Umbilical cord (tissue), 2 donors: ENCODE results near the gene ZNF132. TPM values are rescaled to one million over a fixed set of nuclear protein-coding genes. Genes with fewer than 3 reads are reported as not detected.
A peak's percentile ranks its signal among the peaks of the same experiment; 100 is the strongest.
"Not testable (repeated sequence)": the region's sequence is repeated elsewhere in the genome, so short reads cannot be mapped to it uniquely, and the experiment has no call there.

Source experiments
- DNase-seq: peaks from one replicate; pipeline ENCODE4 v3.0.0-alpha.2; 2015; ENCODE audit warnings: low spot score
- total RNA-seq: library from RNA; depleted of rRNA; stranded (reverse); fragments of >200 nt; gene quantifications from one replicate; pipeline ENCODE4 v1.2.3, GENCODE V29; 2014; ENCODE audit warnings: low replicate concordance; ENCODE audit not compliant: insufficient read depth

Gene ZNF132
- 24.8 TPM for total RNA-seq

DNA sequence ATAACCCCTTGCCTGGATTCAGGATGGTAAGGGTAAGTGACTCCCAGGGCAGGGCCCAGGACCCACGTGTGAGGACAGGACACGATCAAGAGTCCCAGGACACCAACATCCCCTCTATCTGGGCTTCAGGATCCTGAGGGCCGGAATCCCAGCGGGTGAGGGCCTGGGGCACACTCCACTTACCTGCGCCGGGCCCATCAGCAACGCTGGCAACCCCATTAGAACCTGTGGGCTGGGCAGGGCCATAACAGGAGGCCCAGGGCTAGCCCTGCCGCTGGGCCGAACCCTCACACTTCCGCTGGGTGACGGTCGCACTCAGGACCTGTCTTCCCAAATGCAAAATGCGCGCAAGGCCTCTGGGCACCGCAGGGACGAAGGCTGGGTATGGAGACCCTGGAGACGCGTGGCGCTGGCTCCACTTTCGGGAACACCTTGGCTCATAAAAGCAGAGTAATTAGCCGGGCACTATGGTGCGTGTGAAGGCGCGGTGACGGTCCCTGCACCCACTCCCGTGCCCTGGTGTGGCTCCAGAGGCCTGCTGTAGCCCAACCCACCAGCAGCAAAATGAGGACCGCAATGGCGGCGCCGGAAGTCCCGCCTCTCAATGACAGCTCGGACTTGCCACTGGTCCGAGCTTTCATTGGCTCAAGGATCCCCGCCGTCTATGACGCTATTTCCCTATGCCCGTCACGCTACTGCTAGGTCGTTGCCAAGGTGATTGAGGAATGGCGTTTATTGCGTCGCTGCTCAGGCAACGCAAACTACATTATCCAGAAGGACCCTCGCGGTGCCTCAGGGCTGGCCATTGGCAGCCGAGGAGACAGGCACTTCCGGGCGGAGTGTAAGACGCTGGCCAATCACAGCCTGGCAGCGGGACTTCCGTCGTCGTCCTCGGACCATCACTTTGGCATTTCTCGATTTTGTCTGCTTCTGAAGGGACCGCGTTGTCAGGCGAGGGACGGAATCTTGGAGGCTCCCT is at the start of gene ZNF132:
ZNF132 (minus strand) TSS at position 578 of the 979 bp plus-strand sequence; CDS start at position 246, 332 bp downstream.
- peak; percentile 100 for DNase-seq

DNA sequence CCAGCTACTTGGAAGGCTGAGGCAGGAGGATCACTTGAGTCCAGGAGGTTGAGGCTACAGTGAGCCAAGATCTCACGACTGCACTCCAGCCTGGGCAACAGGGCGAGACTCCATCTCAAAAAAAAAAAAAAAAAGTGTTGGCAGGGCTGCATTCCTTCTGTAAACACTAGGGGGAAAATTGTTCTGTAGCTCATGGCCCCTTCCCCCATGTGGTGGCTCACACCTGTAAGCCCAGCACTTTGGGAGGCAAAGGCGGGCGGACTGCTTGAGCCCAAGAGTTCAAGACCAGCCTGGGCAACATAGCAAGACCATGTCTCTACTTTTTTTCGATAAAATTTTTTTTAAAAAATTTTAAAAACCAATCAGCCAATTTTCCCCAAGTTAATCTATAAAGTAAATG is 44.4 kb upstream of the ZNF132 start:
- DNase-seq = not testable (repeated sequence)

- DNase-seq = no peak
Measured at GRCh38 chr19:58483776-58484175, 43.8 kb upstream of the ZNF132 start.

GRCh38 chr19:58482372-58482771 is 42.4 kb upstream of the ZNF132 start:
- no peak for DNase-seq

DNA sequence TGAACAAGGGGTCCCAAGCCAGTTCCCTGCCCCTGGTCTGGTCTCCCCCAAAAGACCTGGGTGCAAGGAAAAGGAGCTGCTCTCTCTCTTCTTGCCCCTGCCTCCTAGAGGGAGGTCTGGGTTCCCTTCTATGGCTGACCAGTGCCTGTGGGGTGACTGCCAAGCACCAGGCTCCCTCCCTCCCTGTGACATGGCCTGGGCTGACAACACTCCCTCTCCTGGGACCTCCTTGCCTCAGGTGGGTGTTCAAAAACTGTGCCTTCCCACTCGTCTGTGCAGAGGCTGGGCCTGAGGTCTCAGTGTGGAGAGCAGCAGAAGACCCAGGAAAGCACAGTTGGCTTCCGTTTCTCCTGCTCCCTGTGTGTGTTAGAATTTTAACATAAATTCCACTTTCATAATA is 40.9 kb upstream of the ZNF132 start:
- no peak for DNase-seq

GRCh38 chr19:58480481-58480830 is 40.5 kb upstream of the ZNF132 start:
- no peak for DNase-seq

- no peak for DNase-seq
Measured at GRCh38 chr19:58479736-58480480, 40.0 kb upstream of the ZNF132 start.

GRCh38 chr19:58479303-58479702 is 39.4 kb upstream of the ZNF132 start:
- no peak for DNase-seq

GRCh38 chr19:58477871-58478270 is 37.9 kb upstream of the ZNF132 start:
- no peak for DNase-seq

GRCh38 chr19:58477130-58477529 is 37.2 kb upstream of the ZNF132 start:
- DNase-seq = no peak

GRCh38 chr19:58476498-58477015 is 36.6 kb upstream of the ZNF132 start:
- DNase-seq = no peak

GRCh38 chr19:58475714-58476497 is 36.0 kb upstream of the ZNF132 start, which contains the start of gene ZNF446:
TSS of gene ZNF446 (plus strand) at chr19:58476352. CDS start at chr19:58477219, 867 bp downstream.
- DNase-seq = peak; percentile 99

DNA sequence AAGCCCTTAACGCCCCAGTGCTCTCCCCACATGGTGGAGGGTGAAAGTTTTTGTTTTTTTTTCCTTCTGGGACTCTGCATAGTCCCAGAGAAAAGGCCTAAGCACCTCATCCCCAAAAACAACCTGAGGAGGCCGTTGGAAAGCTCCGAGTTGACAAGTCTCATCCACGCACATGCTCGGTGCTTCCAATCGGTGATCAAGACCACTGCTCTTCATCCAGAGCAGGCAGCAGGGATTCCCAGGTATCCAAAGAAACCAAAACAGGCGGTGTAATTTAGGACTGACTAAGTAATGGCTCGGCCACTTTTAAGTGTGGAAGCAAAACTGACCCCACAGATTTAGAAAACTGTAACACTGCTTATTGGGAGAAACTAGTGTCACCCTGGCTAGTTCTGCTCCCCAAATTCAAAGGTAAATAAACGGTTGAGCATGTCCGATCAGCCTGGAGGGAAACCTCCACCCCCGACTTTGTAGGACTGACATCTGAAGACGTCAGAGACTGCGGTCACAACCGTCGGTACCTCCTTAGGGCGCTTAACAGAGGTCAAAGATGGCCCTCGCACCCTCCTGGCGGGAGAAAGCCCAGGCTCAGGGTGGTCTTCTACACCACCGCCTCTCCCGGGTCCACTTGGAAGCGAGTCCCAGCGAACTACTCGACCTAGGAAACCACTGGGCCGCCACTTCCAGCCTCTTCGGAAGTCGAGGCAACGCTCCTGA is 35.2 kb upstream of the ZNF132 start:
- no peak for DNase-seq

GRCh38 chr19:58474291-58474996 is 34.5 kb upstream of the ZNF132 start:
- DNase-seq = no peak

DNA sequence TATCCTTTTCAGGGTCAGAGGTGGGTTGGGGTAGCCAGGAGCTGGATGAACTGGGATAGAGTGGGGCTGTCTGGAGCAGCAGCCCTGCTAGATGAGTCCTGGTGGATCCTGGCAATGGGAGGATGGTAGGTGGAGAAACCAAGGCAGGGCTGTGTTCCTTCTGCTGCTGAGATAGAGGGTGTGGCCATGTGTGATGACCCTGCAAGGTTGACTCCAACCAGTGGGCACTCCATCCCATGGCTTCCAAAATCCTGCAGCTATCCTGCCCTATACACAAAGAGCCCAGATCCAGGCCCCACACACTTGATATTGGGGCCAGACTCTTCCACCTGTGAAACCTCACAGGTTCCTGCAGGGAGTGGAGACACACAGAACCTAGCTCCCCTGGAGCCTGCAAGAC is 33.8 kb upstream of the ZNF132 start:
- no peak for DNase-seq

DNA sequence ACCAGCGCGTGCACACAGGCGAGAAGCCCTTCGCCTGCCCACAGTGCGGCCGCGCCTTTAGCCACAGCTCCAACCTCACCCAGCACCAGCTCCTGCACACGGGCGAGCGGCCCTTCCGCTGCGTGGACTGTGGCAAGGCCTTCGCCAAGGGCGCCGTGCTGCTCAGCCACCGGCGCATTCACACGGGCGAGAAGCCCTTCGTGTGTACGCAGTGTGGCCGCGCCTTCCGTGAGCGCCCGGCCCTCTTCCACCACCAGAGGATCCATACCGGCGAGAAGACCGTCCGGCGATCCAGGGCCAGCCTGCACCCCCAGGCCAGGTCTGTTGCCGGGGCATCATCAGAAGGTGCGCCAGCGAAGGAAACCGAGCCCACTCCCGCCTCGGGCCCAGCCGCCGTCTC is 31.8 kb upstream of the ZNF132 start:
- no peak for DNase-seq

- DNase-seq = not testable (repeated sequence)
Measured at GRCh38 chr19:58470837-58471543, 31.0 kb upstream of the ZNF132 start.

- no peak for DNase-seq
Measured at GRCh38 chr19:58469241-58470013, 29.5 kb upstream of the ZNF132 start.
